Stimulated activated CD8-positive, alpha-beta memory T cell treated with anti-CD3 and anti-CD28 coated beads, Interleukin-15, amount 100 ng/mL, for 1 hour (primary cell): ENCODE measurements around the gene POLD4.
"Not testable (repeated sequence)": the region's sequence is repeated elsewhere in the genome, so short reads cannot be mapped to it uniquely, and the experiment has no call there.

ENCODE experiments used
- DNase-seq: peaks from one replicate; pipeline ENCODE4 v3.0.0-alpha.2; 2020; ENCODE audit warnings: low read depth

POLD4 gene

DNA sequence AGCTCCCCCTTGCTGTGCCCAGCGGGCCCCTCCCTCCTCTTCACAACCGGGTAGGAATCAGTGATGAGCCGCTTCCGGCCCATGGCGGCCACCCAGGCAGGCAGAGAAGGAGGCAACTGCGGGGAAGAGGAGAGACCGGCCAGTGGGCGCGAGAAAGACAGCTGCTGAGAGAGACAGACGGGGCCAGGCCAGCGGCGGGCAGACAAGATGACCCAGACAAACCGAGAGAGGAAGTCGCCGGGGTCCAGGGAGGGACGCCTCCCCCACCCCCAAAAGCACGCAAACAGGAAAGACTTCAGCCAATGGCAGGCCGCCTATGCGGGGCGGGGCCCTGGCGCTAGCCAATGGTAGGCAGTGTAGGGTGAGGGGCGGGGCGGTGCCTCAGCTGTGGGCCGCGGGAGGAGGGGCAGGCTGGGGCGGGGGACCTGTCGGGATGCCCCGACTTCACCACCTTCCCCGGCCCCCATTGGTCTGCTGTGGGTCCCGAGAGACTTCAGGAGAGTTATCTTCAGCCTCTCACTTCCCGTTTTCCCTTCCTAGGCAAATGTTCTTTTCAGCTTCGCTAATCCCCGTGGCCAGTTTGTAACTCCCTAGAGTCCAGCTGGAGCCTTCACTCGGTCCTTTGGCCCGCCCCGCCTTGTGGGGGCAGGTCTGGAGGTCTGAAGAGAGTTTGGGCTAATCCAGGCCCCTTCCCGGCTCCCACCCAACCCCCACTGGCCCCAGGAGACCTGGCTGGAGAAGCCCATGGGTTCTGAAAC lies at the start of gene POLD4:
TSS of gene POLD4 (minus strand) at position 230 of the 758 bp plus-strand sequence. CDS start at position 83, 147 bp downstream.
- DNase-seq, result peak; percentile 93

DNA sequence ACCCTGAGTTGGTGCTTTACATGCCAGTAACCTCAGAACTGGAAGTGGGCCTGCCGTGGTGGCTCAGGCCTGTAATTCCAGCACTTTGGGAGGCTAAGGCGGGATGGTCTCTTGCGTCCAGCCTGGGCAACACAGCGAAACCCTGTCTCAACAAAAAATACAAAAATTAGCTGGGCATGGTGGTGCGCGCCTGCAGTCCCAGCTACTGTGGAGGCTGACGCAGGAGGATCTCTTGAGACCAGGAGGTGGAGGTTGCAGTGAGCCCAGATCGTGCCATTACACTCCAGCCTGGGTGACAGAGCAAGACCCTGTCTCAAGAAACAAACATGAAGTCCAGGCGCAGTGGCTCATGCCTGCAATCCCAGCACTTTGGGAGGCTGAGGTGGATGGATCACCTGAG lies 49.7 kb upstream of the POLD4 start:
- DNase-seq, result not testable (repeated sequence)

DNA sequence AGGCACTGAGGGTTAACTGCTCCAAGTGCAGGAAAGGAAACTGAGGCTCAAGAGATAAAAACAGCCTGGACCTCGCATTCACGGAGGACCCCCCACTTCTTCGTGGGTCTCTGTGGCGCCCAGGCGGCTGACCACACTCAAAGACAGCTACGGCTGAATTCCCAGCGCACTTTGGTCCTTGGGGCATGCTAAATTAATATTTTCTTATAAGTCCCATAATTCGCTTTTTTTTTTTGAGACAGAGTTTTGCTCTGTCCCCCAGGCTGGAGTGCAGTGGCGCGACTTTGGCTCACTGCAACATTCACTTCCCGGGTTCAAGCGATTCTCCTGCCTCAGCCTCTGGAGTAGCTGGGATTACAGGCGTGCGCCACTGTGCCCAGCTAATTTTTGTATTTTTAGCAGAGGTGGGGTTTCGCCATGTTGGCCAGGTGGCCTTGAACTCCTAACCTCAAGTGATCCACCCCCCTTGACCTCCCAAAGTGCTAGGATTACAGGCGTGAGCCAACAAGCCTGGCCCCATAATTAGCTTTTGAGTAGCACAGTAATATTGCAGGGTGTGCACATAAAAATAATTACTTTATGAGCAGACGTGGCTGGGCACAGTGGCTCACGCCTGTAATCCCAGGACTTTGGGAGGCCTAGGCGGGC lies 49.0 kb upstream of the POLD4 start:
- DNase-seq, result not testable (repeated sequence)

DNA sequence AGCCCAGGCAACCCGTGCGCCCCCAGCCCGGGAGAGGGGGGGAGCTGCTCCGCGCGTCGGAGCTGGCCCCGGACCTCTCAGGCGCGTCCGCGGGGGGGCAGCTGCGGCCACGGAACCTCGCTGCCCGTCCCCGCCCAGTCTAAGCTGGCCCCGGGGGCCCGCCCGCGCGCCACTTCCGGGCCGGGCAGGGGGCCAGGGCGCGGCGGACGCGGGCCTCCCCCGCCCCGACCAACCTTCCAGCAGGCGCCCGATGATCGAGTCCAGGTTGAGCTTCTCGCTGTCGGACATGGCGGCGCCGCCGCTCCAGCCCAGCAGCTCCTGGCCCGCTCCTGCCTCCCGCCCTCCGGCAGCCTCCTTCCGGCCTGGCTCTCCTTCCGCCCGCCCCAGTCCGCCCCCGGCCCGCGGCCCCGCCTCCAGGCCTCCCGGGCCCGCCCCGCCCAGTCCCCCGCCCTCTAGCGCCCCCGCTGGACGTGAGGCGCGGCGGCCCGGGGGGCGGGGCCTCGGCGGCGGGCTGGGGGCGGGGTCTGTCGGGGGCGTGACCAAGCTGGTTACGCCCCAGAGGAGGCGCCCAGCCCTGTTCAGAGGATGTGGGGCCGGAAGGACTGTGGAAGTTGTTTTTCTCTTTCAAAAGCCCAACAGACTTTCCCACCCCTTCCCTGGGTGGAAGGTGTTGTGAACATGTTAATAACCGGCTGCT lies 48.3 kb upstream of the POLD4 start, which contains the start of gene PPP1CA:
TSS of gene PPP1CA (minus strand) at position 364 of the 697 bp plus-strand sequence. CDS start at position 288, 76 bp downstream.
- peak; percentile 84 for DNase-seq

DNA sequence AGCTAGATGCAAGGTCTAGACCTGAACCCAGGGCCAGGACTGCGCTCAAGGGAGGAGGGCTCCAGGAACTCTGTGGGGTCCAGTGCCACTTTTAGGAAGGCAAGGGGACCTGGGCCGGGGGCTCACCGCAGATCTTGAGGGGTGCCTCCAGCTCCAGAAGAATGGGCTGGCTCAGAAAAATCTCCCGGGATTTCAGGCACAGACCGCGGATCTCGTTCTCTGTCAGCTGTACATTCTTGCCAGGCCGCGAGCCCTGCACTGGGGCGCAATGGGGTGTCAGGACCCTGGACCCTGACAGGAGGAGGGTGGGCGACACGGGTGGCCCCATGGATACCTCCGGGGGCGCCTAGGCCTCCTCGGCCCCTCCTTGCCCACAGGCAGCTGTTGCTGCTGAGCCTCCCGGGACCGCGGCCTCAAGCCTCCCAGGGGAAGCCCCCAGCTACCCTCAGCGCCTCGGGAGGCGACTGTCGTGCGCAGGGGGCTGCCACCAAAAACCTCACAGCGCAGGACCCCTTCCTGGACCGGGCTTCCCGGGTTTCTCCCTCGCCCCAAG lies 47.7 kb upstream of the POLD4 start:
- DNase-seq, result no peak

DNA sequence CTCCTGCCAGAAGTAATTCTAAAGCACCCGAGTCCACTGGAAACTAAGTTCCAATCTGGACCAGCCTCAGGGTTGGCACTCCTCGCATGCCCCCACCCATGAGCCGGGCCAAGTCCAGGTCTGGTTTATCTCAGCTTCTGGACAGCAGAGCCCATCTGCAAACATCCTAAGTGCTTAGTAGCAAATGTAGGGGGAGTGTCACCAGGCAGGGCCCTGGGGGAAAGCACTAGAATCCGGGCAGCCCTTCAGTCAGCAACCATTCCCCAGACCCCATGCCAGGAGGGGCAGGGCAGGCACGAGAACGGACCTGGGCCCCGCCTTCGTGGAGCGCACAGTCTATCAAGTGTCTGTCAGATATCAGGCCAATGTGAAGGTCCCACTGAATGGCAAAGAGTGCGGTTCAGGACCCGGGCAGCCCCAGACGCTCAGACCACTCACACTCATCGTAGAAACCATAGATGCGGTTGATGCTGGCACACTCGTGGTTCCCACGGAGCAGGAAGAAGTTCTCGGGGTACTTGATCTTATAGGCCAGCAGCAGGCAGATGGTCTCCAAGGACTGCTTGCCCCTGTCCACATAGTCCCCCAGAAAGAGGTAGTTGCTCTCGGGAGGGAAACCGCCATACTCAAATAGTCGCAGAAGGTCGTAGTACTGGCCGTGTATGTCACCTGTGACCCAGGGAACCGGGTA lies 47.0 kb upstream of the POLD4 start:
- DNase-seq, result no peak

DNA sequence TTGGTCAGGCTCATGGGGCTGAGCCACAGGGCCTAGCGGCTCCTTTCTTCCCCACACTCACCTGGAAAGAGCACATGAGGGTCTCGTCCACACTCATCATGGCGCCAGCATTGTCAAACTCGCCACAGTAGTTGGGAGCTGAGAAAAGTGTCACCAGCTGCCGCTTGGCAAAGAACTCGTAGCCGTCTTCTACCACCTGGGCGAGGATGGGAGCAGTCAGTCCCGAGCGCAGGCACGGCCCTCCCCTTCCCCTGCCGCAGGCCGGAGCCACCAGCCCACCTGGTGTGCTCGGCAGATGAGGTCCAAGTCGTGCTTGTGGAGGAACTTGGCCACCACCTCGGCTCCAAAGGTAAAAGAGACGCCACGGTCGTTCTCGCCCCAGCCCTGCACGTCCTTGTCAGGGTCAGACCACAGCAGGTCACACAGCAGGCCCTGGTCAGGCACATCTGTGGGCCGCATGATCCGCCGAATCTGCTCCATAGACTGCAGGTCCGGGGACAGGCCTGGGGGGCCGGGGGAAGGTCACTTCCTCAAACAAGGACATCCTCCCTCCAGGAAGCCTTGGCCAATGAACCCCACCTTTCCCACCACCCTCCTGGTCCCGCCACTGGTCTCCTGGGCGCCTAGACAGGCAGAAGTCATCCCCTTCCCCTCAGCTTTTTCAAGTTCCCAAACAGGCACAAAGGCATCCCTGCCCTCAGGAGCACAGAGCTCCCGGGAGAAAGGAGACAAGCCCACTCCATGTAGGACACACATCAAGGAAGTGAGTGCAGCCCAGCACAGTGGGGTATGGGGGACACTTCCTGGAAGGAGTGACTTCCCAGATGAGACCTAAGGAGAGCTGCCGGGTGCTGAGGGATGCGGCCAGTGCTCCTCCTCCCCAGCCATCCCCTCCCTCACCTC lies 45.6 kb upstream of the POLD4 start:
- DNase-seq, result no peak

DNA sequence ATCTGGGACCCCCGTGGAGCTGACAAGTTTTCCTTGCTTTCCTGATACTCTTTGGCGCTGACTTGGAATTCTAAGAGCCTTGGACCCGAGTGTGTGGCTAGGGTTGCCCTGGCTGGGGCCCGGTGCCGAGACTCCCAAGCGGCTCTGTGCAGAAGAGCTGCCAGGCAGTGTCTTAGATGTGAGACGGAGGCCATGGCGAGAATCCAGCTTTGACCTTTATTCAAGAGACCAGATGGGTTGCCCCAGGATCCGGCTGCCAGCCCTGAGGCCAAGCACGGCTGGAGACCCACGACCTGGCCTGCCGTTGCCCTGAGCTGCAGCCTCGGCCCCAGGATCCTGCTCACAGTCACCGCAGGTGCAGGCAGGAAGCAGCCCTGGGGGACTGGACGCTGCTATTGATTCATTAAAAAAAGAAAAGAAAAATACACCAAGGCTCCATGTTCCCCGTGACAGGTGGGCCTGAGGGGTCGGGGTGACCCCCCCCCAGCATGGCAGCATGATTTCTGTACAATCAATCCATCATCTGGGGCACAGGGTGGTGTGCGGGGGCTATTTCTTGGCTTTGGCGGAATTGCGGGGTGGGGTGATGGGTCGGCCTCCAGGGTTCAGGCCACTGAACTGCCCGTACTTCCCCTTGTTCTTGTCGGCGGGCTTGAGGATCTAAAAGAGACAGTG lies 44.8 kb upstream of the POLD4 start:
- no peak for DNase-seq

DNA sequence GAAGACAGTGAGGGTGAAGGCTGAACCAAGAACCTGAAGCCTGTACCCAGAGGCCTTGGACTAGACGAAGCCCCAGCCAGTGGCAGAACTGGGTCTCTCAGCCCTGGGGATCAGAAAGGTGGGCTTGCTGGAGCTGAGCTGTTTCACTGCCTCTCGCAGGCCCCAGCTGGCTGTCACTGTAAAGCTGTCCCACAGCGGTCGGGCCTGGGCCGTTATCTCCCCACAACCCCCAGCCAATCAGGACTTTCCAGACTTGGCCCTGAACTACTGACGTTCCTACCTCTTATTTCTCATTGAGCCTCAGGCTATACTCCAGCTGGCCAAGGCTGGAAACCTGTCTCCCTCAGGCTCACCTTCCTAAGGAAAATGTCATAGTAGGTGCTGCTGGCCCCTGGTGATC lies 44.2 kb upstream of the POLD4 start:
- DNase-seq, result no peak

DNA sequence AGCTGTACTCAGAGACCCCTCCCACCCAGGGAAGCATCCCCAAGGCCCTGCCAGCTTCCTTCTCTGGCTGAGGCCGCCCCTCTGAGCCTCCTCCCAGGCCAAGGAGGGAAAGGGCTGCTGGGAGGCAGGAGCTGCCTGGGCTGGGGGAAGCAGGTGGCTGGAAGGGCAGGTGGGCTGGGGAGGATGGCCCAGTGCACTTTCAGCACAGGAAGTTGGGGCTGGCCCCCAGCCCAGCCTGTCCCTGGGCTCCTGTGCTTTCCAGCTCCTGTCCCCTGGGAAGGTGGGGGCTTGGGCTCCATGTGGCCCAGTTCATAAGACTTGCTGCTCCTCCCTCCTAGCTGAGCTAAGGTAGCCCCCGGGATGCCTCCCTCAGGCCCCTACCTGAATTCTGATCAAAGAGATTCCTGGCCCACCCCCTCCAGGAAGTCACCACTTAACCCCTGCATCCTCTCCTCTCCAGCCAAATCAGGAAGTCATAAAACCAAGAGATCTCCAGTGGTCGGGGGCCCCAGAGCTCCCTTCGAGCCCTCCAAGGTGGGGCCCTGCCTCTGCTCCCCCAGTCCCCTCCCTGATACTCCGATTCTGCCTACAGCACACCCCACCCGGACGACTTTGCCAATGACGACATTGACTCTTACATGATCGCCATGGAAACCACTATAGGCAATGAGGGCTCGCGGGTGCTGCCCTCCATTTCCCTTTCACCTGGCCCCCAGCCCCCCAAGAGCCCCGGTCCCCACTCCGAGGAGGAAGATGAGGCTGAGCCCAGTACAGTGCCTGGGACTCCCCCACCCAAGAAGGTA lies 43.4 kb upstream of the POLD4 start:
- no peak for DNase-seq

DNA sequence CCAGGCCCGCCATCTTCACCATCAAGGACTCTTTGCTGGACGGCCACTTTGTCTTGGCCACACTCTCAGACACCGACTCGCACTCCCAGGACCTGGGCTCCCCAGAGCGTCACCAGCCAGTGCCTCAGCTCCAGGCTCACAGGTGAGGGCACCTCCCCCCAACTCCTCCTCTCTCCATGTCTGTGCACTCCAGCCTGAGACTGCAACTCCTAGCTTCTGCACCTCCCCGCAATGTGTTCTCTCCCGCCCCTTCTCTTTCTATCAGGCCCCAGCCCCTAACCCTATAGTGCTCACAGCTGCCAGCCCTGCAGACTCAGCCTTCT lies 42.9 kb upstream of the POLD4 start:
- no peak for DNase-seq

DNA sequence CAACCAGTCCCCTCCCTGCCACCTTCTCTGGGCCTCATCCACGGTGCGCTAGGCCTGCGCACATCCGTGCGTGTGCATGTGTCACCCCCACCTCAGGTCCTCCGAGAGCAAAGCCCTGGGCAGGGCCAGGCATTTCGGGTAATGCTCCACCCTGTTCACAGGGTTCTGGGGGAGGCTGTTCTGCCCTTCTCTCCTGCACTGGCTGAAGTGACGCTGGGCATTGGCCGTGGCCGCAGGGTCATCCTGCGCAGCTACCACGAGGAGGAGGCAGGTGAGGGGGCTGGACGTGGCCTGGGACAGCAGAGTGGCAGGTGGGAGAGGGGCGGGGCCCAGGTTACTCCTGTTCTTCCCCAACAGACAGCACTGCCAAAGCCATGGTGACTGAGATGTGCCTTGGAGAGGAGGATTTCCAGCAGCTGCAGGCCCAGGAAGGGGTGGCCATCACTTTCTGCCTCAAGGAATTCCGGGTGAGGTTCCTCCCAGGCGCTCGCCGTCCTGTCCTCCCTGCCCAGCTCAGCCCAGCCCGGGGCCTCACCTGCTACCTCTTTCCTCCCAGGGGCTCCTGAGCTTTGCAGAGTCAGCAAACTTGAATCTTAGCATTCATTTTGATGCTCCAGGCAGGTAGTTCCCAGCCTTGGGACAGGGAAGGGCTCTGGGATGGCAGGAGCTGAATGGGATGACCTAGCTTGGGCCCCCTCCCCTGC lies 42.4 kb upstream of the POLD4 start:
- DNase-seq, result no peak

DNA sequence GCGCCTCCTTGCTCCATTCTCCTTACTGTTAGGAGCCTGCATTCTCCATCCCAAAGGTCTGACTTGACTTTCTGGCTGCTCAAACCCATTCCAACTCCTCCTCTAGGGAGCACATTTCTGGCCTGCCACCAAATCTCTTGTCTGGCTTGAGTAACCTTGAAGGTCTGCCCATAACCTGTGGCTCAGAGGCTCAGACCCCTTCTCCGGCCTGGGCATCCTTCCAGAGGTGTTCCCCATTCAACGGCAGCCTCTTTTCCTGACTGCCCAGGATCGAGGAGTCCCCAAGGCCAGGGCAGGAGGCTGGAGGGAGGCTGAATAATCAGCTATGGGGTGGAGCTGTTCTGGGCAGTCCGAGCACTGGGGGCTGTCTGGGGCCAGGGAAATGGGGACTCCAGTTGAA lies 40.6 kb upstream of the POLD4 start:
- no peak for DNase-seq

DNA sequence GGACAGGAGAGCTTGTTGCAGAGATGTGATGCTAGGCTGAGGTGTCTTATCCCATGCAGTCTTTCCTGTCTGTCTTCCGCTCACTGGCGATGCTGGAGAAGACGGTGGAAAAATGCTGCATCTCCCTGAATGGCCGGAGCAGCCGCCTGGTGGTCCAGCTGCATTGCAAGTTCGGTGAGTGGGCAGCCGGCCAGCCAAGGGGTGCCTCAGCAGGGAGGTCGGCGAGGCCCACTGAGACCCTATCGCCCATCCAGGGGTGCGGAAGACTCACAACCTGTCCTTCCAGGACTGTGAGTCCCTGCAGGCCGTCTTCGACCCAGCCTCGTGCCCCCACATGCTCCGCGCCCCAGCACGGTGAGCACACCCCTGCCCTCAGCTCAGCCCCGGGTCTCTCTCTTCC lies 40.1 kb upstream of the POLD4 start:
- no peak for DNase-seq

DNA sequence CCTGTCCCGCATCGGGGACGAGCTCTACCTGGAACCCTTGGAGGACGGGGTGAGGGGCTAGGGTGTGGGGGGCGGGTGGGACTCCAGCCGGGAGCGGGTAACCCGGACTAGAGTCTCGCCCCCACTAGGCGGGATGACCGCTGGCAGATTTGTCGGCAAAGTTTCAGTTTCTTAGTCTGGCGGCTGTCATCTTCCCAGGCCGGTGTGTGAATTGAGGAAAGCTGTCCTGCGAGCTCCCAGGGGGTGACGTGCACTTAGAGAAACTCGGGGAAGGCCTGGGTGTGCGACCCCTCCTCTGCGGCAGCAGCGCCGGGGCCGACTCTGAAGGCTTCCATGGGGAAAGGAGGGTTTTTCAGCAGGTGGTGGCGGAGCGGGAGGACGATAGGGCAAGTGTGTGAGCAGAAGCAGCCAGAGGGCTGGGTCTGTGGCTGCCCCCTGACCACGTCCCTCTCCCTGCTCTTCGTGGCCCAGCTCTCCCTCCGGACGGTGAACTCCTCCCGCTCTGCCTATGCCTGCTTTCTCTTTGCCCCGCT lies 38.9 kb upstream of the POLD4 start:
- DNase-seq, result no peak

DNA sequence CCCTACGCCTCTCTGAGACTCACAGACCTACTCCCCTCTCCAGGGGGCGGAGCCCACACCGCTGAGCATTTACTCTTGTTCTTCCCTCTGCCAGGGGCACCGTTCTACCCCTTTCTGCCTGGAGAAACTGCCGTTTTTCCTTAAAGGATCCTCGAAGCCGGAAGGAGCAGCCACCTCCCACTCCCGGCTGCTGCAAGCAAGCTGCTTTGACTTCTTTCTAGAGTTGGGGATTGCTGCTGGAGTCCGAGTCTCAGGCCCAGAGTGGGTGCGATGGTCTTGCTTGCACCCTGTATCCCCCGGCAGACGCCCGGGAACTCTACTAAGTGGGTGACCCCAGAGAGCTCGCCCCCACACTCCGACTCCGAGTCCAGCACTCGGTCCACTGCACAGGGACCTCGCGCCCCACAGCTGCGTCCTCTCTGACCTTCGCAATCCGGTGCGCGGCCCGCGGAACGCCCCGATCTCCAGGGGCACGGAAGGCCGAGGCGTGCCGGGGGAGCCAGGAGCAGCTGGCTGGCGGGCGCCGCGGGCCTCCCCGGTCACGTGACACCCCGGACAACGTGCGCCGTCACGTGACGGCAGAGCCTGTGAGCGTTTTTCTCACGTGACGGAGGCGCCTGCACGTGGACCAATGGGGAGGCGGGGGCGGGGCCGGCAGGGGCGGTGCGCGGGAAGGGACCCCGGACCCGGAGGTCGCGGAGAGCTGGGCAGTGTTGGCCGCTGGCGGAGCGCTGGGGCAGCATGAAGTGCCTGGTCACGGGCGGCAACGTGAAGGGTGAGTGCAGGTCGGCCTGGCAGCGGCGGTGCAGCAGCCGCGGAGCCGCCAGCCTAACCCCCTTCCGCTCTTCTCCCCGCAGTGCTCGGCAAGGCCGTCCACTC lies 38.2 kb upstream of the POLD4 start, which contains the start of gene RAD9A:
TSS of gene RAD9A (plus strand) at position 683 of the 879 bp plus-strand sequence. CDS start at position 742, 59 bp downstream.
- peak; percentile 87 for DNase-seq

DNA sequence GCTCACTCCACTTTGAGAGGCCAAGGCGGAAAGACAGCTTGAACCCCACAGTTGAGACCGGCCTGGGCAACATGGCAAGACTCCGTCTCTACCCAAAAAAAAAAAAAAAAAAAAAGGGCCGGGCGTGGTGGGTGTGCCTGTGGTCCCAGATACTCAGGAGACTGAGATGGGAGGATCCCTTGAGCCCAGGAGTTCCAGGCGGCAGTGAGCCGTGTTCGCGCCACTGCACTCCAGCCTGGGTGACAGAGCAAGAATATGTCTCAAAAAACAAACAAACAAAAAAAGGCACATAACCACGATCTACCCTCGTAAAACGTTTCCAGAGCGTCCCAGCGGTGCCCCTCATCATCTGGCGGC lies 37.6 kb upstream of the POLD4 start:
- no peak for DNase-seq

DNA sequence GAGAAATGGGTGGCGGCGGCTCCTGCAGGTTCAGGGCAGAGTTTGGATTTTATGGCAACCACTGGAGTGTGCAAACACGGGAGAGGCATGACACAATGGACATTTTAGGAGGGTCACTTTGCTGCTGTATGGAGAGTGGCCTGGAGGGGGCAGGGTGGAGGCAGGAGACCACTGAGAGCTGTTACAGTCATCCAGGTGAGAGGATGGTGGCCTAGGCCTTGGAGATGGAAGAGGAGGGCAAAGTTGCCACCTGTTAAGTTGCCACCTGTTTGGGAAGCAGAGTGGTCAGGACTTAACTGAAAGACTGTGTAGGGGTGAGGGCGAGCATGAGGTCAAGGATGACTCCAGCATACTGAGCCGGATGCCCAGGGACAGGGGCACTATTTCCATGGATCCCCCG lies 36.1 kb upstream of the POLD4 start:
- DNase-seq, result no peak
